Heart left ventricle (tissue), 13 donors: ENCODE data around the gene DHX36.

ENCODE experiments used
- POLR2A ChIP-seq, 2 donors: fragments of 450-650 bp; IDR thresholded peaks; one replicate each; pipeline ENCODE4 v1.6.1; 2017; ENCODE audit warnings: antibody characterized with exemption in 2 of 2, mild to moderate bottlenecking in 2 of 2, moderate library complexity in 2 of 2
- TF ChIP-seq, protein P1 (sequence below), 12 donors: fragments of 200-600 bp; sonication (generic) in 4 of 12; IDR thresholded peaks; one replicate each; pipeline versions ENCODE4 v1.5.0 to v1.8.0; 2018 to 2022; ENCODE audit warnings: antibody characterized with exemption in 12 of 12, mild to moderate bottlenecking in 5 of 12
- donor health status: ischemic (EF 13 %, LVEDD 7.1; RV severe dilation, severe dysfunction).
- donor health status: DM: no; HTN: yes; CAD: no.
- donor health status: DM: no; HTN: no; CAD: no.
- donor health status: ischemic (EF 25% LVEDD 6.9; RV normal size, moderate dysfunction).
- donor health status: ischemic (EF 25% LVEDD 5.7; RV mildly dilated, moderate dysfunction).
- donor health status: ischemic (EF 35%, LVEDD 5.7; RV mildly dilated, moderate dysfunction).
- donor health status: nonischemic (EF 11% LVEDD 7.7; RV severe dilation, severe dysfunction).
- donor health status: DM: yes; HTN: yes; CAD: no.
- donor health status: PGD.
- donor health status: ischemic (EF 29% LVEDD 5.4; RV normal size, mild dysfunction).
- donor health status: nonischemic (EF 23%, LVEDD 6.1; RV moderate dilation, normal function).

GRCh38 chr3:154307363-154307762 is 16.9 kb downstream of the DHX36 start:
- TF ChIP-seq, protein P1, sequence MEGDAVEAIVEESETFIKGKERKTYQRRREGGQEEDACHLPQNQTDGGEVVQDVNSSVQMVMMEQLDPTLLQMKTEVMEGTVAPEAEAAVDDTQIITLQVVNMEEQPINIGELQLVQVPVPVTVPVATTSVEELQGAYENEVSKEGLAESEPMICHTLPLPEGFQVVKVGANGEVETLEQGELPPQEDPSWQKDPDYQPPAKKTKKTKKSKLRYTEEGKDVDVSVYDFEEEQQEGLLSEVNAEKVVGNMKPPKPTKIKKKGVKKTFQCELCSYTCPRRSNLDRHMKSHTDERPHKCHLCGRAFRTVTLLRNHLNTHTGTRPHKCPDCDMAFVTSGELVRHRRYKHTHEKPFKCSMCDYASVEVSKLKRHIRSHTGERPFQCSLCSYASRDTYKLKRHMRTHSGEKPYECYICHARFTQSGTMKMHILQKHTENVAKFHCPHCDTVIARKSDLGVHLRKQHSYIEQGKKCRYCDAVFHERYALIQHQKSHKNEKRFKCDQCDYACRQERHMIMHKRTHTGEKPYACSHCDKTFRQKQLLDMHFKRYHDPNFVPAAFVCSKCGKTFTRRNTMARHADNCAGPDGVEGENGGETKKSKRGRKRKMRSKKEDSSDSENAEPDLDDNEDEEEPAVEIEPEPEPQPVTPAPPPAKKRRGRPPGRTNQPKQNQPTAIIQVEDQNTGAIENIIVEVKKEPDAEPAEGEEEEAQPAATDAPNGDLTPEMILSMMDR (IDR thresholded peaks at IDR 0.05), result no peak
- no peak for TF ChIP-seq POLR2A (IDR thresholded peaks at IDR 0.05)
